Gastrocnemius medialis (tissue), 4 donors: ENCODE data around the gene ARHGEF7.

ENCODE experiments used
- POLR2A ChIP-seq, 2 donors: fragments of 450-650 bp; IDR thresholded peaks; one replicate each; pipeline ENCODE4 v1.6.1; 2017; ENCODE audit warnings: antibody characterized with exemption in 2 of 2, mild to moderate bottlenecking in 2 of 2, moderate library complexity in 2 of 2
- TF ChIP-seq, protein P1 (sequence below), 5 experiments: fragments of 450-650 bp in 3 of 5; fragments of 200-600 bp in 2 of 5; sonication (generic) in 2 of 5; IDR thresholded peaks in 4 of 5; conservative IDR thresholded peaks in 1 of 5; 1 replicate in 4 of 5; 2 replicates in 1 of 5; pipeline ENCODE4 v1.5.1; 2016 to 2019; ENCODE audit warnings: antibody characterized with exemption in 5 of 5, mild to moderate bottlenecking in 3 of 5, moderate library complexity in 3 of 5

DNA sequence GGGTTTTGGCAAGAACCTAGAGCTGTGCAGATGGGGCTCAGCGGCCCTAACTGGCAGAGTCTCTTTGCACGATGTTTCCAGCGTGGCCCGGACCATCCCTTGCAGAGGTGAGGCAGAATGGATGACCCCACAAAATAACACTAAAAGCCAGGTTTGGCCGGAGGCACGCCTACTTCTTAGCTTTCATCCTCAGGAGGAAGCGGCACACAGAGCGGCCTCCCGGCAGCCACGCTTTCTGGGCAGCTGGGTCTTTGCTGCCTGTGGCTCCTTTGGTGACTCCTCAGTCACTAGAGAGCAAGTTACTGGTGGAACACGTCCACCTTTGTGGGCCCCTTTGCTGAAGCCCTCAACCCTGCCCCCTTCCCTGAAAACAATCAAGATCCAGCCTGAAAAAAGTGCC lies 230.6 kb downstream of the ARHGEF7 start:
- no peak for TF ChIP-seq POLR2A (IDR thresholded peaks at IDR 0.05)
- TF ChIP-seq, protein P1, sequence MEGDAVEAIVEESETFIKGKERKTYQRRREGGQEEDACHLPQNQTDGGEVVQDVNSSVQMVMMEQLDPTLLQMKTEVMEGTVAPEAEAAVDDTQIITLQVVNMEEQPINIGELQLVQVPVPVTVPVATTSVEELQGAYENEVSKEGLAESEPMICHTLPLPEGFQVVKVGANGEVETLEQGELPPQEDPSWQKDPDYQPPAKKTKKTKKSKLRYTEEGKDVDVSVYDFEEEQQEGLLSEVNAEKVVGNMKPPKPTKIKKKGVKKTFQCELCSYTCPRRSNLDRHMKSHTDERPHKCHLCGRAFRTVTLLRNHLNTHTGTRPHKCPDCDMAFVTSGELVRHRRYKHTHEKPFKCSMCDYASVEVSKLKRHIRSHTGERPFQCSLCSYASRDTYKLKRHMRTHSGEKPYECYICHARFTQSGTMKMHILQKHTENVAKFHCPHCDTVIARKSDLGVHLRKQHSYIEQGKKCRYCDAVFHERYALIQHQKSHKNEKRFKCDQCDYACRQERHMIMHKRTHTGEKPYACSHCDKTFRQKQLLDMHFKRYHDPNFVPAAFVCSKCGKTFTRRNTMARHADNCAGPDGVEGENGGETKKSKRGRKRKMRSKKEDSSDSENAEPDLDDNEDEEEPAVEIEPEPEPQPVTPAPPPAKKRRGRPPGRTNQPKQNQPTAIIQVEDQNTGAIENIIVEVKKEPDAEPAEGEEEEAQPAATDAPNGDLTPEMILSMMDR (IDR thresholded peaks at IDR 0.05 in 4 of 5, conservative IDR thresholded peaks at IDR 0.05 in 1 of 5) = no peak
